Heart left ventricle (tissue), 13 donors: ENCODE measurements around the gene PARD3.

Source experiments
- POLR2A ChIP-seq, 2 donors: fragments of 450-650 bp; IDR thresholded peaks; one replicate each; pipeline ENCODE4 v1.6.1; 2017; ENCODE audit warnings: antibody characterized with exemption in 2 of 2, mild to moderate bottlenecking in 2 of 2, moderate library complexity in 2 of 2
- TF ChIP-seq, protein P1 (sequence below), 12 donors: fragments of 200-600 bp; sonication (generic) in 4 of 12; IDR thresholded peaks; one replicate each; pipeline versions ENCODE4 v1.5.0 to v1.8.0; 2018 to 2022; ENCODE audit warnings: antibody characterized with exemption in 12 of 12, mild to moderate bottlenecking in 5 of 12
- donor health status: ischemic (EF 13 %, LVEDD 7.1; RV severe dilation, severe dysfunction).
- donor health status: DM: no; HTN: yes; CAD: no.
- donor health status: DM: no; HTN: no; CAD: no.
- donor health status: ischemic (EF 25% LVEDD 6.9; RV normal size, moderate dysfunction).
- donor health status: ischemic (EF 25% LVEDD 5.7; RV mildly dilated, moderate dysfunction).
- donor health status: ischemic (EF 35%, LVEDD 5.7; RV mildly dilated, moderate dysfunction).
- donor health status: nonischemic (EF 11% LVEDD 7.7; RV severe dilation, severe dysfunction).
- donor health status: DM: yes; HTN: yes; CAD: no.
- donor health status: PGD.
- donor health status: ischemic (EF 29% LVEDD 5.4; RV normal size, mild dysfunction).
- donor health status: nonischemic (EF 23%, LVEDD 6.1; RV moderate dilation, normal function).

GRCh38 chr10:34520084-34520483 lies 295.0 kb downstream of the PARD3 start:
- TF ChIP-seq, protein P1, sequence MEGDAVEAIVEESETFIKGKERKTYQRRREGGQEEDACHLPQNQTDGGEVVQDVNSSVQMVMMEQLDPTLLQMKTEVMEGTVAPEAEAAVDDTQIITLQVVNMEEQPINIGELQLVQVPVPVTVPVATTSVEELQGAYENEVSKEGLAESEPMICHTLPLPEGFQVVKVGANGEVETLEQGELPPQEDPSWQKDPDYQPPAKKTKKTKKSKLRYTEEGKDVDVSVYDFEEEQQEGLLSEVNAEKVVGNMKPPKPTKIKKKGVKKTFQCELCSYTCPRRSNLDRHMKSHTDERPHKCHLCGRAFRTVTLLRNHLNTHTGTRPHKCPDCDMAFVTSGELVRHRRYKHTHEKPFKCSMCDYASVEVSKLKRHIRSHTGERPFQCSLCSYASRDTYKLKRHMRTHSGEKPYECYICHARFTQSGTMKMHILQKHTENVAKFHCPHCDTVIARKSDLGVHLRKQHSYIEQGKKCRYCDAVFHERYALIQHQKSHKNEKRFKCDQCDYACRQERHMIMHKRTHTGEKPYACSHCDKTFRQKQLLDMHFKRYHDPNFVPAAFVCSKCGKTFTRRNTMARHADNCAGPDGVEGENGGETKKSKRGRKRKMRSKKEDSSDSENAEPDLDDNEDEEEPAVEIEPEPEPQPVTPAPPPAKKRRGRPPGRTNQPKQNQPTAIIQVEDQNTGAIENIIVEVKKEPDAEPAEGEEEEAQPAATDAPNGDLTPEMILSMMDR (IDR thresholded peaks at IDR 0.05): no peak
- TF ChIP-seq POLR2A (IDR thresholded peaks at IDR 0.05): no peak
